HG03565 (cell line): Measurements from ENCODE around the gene ACOX1.

Experiments used
- ATAC-seq: cut with Tn5 transposase; IDR thresholded peaks from one replicate; pipeline ENCODE4 v1.9.1; 2021; ENCODE audit warnings: mild to moderate bottlenecking, moderate library complexity; ENCODE audit not compliant: unreplicated experiment

The ACOX1 gene

GRCh38 chr17:75893305-75894048, 85.5 kb downstream of the ACOX1 start:
- ATAC-seq, result no peak

- ATAC-seq, result no peak
These were observed 86.3 kb downstream of the ACOX1 start for GRCh38 chr17:75892556-75893224.

GRCh38 chr17:75891605-75892555, 87.1 kb downstream of the ACOX1 start:
- no peak for ATAC-seq
